HG03558 (cell line): ENCODE measurements around the gene TMED6.
"Not testable (repeated sequence)": the region's sequence is repeated elsewhere in the genome, so short reads cannot be mapped to it uniquely, and the experiment has no call there.

ENCODE experiments used
- ATAC-seq: cut with Tn5 transposase; IDR thresholded peaks from one replicate; pipeline ENCODE4 v1.9.1; 2021; ENCODE audit warnings: moderate number of reproducible peaks; ENCODE audit not compliant: unreplicated experiment; ENCODE audit errors: extremely low read depth

TMED6 gene

DNA sequence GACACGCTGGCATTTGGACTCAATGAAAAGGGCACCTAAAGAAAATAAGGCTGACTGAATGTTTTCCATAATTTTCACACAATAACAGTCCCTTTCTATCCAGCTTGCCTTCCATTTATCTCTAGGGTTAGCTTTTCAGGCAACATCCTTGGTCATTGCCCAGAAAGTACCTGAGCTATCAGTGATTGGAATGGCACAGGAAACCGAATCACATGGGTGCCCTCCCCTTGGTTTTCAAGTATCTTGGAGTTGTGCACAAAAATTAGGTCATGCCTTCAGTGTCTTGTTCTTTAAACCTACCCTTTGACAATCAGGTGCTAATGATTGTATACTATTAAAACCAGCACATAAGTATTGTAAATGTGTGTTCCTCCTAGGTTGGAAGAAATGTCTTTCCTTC lies 43.7 kb downstream of the TMED6 start:
- ATAC-seq, result no peak

DNA sequence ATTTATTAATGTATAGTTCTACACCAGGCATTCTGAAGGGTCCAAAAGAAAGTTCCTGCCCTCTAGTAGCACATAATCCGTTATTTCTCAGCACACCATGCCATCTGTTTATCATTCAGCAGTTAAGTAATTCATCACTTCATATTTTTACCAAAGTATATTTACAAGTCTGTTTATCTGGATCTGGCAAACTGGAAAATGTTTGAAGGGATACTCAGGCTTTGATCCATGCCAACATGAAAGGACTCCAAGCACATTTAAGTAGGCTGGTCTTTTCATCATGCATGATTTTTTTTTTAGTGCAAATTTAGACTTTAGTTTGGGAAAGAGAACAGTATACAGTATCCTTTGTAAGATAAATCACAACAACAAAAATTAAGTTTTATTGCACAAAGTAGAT lies 44.5 kb downstream of the TMED6 start:
- ATAC-seq, result no peak

DNA sequence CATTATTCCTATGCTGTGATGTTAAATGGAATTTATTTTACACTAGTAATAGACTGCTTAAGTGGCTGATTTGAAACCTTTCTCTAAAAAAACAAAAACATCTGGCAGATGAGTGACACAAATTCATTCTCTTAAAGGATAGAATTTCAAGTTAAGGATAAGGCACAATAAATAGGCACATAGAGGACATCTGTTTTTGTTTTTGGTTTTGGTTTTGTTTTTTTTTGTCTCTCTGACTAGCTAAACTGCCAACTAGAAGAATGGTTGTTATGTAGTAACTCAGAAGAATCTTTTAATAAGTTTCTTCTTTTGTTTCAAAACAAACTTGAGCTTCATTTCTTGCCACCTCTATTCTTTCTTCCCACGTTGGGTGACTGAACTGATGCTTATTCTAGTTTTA lies 45.6 kb downstream of the TMED6 start:
- no peak for ATAC-seq

DNA sequence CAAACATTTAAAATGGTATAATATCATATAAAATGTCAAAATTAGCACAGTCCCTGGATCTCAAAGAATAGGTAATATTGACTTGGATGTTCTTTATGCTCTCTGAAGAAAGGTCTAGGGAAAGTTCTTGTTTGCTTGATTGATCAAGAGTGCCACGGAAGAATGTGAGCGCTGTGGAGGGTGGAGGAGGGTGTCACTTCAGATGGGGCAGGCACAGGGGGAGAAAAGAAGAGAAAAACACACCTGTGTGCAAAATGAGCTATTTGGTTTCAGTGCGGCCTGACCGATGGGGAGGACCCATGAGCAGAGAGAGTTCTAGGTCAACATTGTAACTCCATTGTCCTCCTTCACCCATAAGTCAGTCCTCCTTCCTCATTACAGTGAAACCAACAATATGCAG lies 49.3 kb downstream of the TMED6 start:
- no peak for ATAC-seq

DNA sequence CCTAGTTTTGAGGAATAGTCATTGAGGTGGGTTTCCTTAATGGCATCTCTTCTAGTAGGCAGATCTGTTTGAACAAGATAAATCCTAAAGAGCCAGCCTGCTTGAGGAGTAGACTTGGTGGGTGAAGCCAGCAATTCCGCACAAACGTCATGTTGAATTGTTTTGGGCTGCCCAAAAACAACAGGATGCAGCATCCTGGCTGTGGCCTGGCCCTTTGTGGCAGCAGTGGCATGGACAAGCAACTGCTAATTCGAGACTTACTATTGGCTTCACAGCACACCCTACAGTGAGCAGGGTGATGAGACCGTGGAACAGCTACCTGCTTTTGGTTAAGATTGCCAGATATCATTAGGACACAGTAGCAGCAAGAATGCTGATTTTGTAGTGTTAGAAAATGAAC lies 49.7 kb downstream of the TMED6 start:
- ATAC-seq, result no peak

DNA sequence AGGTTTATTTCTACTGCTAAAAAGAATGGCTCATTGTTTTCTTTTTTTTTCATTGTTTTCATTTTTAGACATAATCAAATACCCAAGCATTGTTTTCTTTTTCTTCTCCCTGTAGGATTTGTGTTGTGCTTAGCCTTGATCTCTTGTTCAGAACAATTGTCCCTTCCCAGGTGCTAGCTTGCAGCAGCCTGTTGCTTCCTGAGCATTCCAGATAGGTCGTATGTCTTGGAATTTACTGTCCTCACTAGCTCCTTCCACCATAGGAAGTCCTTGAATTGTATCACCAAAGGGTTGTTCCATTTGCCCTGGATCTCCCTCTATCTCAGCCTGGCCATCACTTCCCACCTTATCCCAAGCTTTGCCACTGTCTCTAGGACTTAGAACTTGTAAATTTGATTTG lies 50.4 kb downstream of the TMED6 start:
- ATAC-seq, result no peak

DNA sequence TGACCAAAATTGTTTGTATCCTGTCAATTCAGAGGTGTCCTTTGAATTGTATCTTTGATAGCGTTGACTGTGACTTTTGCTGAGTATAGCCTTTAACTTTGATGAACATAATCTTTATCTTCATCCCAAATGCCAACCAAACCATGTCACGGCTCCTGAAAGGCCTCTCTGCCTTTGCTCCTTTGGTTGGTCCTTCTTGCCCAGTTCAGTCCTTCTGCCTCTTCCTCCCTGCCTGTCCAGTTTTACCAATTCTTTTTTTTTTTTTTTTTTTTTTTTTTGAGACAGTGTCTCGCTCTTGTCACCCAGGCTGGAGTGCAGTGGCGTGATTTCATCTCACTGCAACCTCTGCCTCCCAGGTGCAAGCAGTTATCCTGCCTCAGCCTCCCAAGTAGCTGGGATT lies 53.3 kb downstream of the TMED6 start:
- ATAC-seq, result no peak

DNA sequence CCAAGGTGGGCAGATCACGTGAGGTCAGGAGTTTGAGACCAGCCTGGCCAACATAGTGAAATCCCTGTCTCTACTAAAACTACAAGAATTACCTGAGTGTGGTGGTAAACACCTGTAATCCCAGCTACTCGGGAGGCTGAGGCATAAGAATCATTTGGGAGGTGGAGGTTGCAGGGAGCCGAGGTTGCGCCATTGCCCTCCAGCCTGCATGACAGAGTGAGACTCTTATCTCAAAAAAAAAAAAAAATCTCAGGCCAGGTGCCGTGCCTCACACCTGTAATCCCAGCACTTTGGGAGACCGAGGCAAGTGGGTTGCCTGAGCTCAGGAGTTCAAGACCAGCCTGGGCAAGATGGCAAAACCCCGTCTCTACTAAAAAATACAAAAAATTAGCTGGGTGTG lies 54.8 kb downstream of the TMED6 start:
- ATAC-seq, result not testable (repeated sequence)

DNA sequence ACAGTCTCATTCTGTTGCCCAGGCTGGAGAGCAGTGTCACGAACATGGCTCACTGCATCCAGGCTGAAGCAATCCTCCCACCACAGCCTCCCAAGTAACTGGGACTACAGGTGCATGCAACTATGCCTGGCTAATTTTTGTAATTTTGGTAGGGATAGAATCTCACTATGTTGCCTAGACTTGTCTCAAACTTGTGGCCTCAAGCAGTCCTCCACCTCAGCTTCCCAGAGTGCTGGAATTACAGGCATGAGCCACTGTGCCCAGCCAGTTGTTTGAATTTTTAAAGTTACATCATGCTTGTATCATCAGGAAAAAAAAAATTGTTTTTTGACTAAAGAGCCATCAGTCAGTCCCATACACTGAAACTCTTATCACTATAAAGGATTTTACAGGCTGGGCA lies 57.5 kb downstream of the TMED6 start:
- ATAC-seq, result no peak

DNA sequence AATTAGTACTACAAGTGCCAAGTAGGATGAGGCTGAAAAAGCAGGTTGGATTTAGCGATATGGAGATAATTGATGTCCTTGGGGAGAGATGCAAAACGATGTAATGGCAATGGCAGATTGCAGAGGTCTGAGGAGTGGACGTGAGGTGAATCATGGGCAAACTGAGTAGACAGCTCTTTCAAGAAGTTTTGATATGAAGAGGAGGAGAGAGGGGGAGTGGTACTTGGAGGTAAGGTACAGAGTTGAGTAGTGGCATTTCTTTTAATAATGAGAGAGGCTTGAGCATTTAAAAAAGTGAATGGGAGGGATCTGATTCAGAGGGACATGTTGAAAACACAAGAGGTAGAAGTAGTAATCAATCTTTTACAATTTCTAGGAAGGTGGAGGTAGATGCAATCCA lies 58.2 kb downstream of the TMED6 start:
- ATAC-seq, result no peak
